Measurements from ENCODE around the gene ASTE1.

The ASTE1 gene

GRCh38 chr3:130992344-130992743 lies 34.3 kb downstream of the ASTE1 start (continued):
- TF ChIP-seq ZBTB10 (tag by site-specific recombination; IDR thresholded peaks at IDR 0.05) (no peak), ZNF37A (tag by site-specific recombination; IDR thresholded peaks at IDR 0.05) (no peak), ZNF621 (tag by site-specific recombination; IDR thresholded peaks at IDR 0.05) (no peak), ZSCAN18 (tag by site-specific recombination; IDR thresholded peaks at IDR 0.05) (no peak), PRDM10 (tag by site-specific recombination; IDR thresholded peaks at IDR 0.05) (no peak), ZXDB (tag by site-specific recombination; IDR thresholded peaks at IDR 0.05) (no peak)

GRCh38 chr3:130991126-130991525 lies 35.5 kb downstream of the ASTE1 start:
- Histone ChIP-seq H3K4me1 (ENCODE audit: control insufficient read depth, insufficient read depth, low read length) (no peaks in the 10 kb centered on the region), H3K36me3 (ENCODE audit: control insufficient read depth in 2 of 2, insufficient read depth in 1 of 2, low read length in 2 of 2) (peaks cover 0 to 21% of the 10 kb centered on the region in 2 experiments; a peak in 1 of 3 replicates), H3K4me3 (ENCODE audit: low read depth, low read length) (no peak overlapping the region), H3K9me3 (ENCODE audit: control insufficient read depth, insufficient read depth, low read depth, low read length) (no peaks in the 10 kb centered on the region), H3K27ac (ENCODE audit: extremely low read depth, low read depth, low read length) (no peak overlapping the region)
- ChIA-PET CTCF (no interaction called here), POLR2A (no interaction called here)
- no peak for TF ChIP-seq ZNF558 (tag by site-specific recombination; IDR thresholded peaks at IDR 0.05)
- no peak for TF ChIP-seq ZBTB21 (tag by site-specific recombination; IDR thresholded peaks at IDR 0.05)
- no peak for TF ChIP-seq ZNF629 (tag by site-specific recombination; IDR thresholded peaks at IDR 0.05)
- TF ChIP-seq SCRT1 (tag by site-specific recombination; IDR thresholded peaks at IDR 0.05; ENCODE audit: borderline replicate concordance): no peak
- no peak for TF ChIP-seq GLIS1 (tag by site-specific recombination; IDR thresholded peaks at IDR 0.05)
- TF ChIP-seq ZNF398 (tag by site-specific recombination; IDR thresholded peaks at IDR 0.05): no peak
- no peak for TF ChIP-seq ZSCAN30 (tag by site-specific recombination; IDR thresholded peaks at IDR 0.05)
- TF ChIP-seq KLF7 (tag by site-specific recombination; IDR thresholded peaks at IDR 0.05; ENCODE audit: borderline replicate concordance): no peak
- TF ChIP-seq EGR2 (tag by site-specific recombination; IDR thresholded peaks at IDR 0.05; ENCODE audit: low read depth): no peak
- no peak for TF ChIP-seq ZNF48 (tag by site-specific recombination; IDR thresholded peaks at IDR 0.05)
- no peak for TF ChIP-seq ZNF549 (tag by site-specific recombination; IDR thresholded peaks at IDR 0.05)
